ENCODE results near the gene PRR22. TPM values are rescaled to one million over a fixed set of nuclear protein-coding genes. Genes with fewer than 3 reads are reported as not detected.

PRR22 gene
- total RNA-seq, 1 experiment from 2014 or later: not detected

GRCh38 chr19:5827342-5827890, 42.9 kb upstream of the PRR22 start:
- no peak overlapping the region for H3K4me3 ChIP-seq (ENCODE audit: low read length)
- H3K9me3 ChIP-seq (ENCODE audit: low read length): no peaks in the 10 kb centered on the region
- H3K9me2 ChIP-seq (replicated peaks; ENCODE audit: insufficient read depth, low read length): no peaks in the 10 kb centered on the region
- H2AFZ ChIP-seq (ENCODE audit: low read length): no peak overlapping the region
- no peaks in the 10 kb centered on the region for H4K20me1 ChIP-seq (ENCODE audit: insufficient read depth, low read depth, low read length)
- no peaks in the 10 kb centered on the region for H3K27me3 ChIP-seq (ENCODE audit: low read length)
- no peak overlapping the region for H3K4me2 ChIP-seq (ENCODE audit: low read depth, low read length, poor library complexity, severe bottlenecking)
- H3K36me3 ChIP-seq (ENCODE audit: insufficient read depth, low read length): no peaks in the 10 kb centered on the region
- H3K27ac ChIP-seq (ENCODE audit: low read length): no peak overlapping the region
- no peak for DNase-seq
- no peaks in the 10 kb centered on the region for H3K4me1 ChIP-seq (ENCODE audit: low read length)
- no peaks in the 10 kb centered on the region for H3K79me2 ChIP-seq (ENCODE audit: low read length)
- H3K9ac ChIP-seq (ENCODE audit: low read length): no peak overlapping the region

DNA sequence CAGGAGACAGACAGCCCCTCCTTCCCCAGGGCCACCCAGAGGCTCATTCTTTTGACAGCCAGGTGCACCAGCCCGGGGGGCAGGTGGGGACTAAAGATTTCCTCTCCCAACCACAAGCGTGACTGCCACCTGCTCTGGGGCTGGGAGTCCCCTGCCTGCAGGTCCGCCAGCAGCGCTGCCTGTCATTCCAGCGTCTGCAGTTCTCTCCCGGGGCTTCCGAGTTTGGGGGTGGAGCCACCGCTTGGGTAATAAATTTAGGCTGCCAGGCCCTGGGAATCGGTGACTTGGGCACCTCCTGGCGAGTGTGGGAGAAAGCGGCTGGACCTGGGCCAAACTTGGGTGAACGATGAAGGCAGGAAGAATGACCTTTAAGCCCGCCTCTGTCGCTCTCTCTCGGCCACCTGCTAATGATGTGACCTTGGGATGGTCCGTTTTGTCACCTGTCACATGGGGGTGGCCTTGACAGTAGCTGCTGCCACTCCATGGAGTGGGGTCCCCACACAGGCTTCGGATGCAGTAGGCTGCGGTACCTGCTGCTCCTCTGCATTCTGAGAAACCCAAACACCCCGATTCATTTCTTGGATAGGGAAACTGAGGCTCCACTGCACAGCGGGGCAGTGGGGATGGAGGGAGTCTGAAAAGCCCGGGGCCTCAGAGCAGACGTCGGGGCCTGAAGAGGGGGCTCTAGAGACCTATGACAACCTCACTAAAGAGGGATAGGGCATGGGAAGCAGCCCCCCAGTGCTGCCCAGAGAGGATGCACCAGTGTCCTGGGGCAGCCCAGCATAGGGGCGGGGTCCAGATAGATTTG, 42.2 kb upstream of the PRR22 start:
- H3K27ac ChIP-seq (ENCODE audit: low read length): no peak overlapping the region
- H2AFZ ChIP-seq (ENCODE audit: low read length): no peak overlapping the region
- H3K36me3 ChIP-seq (ENCODE audit: insufficient read depth, low read length): no peaks in the 10 kb centered on the region
- no peak overlapping the region for H3K4me2 ChIP-seq (ENCODE audit: low read depth, low read length, poor library complexity, severe bottlenecking)
- no peak for DNase-seq
- H4K20me1 ChIP-seq (ENCODE audit: insufficient read depth, low read depth, low read length): no peaks in the 10 kb centered on the region
- H3K4me1 ChIP-seq (ENCODE audit: low read length): peaks cover 6% of the 10 kb centered on the region
- no peaks in the 10 kb centered on the region for H3K9me2 ChIP-seq (replicated peaks; ENCODE audit: insufficient read depth, low read length)
- H3K9me3 ChIP-seq (ENCODE audit: low read length): no peaks in the 10 kb centered on the region
- H3K9ac ChIP-seq (ENCODE audit: low read length): no peak overlapping the region
- no peak overlapping the region for H3K4me3 ChIP-seq (ENCODE audit: low read length)
- H3K27me3 ChIP-seq (ENCODE audit: low read length): no peaks in the 10 kb centered on the region
- no peaks in the 10 kb centered on the region for H3K79me2 ChIP-seq (ENCODE audit: low read length)

DNA sequence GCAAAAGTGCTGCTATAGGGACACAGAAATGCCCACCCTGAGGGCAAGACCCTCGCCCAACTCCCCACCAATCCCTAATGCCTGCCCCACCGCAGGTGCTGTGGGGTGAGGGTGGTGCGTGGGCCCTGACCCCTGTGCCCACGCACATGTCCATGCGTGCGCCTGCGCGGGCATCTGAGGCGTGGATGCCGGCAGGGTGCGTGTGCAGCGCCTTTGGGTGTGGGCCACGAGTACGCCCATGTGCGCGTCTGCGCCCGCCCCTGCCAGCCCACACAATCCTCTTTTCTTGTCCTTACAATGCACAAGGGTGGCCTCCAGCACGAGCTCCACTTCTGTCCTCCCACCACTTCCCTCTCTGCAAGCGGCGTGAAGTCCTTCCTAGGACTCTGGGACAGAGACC, 40.6 kb upstream of the PRR22 start:
- Histone ChIP-seq H3K79me2 (ENCODE audit: low read length) (no peaks in the 10 kb centered on the region), H2AFZ (ENCODE audit: low read length) (no peak overlapping the region), H3K4me3 (ENCODE audit: low read length) (no peak overlapping the region), H3K4me2 (ENCODE audit: low read depth, low read length, poor library complexity, severe bottlenecking) (no peak overlapping the region), H3K27me3 (ENCODE audit: low read length) (no peaks in the 10 kb centered on the region), H4K20me1 (ENCODE audit: insufficient read depth, low read depth, low read length) (no peaks in the 10 kb centered on the region), H3K27ac (ENCODE audit: low read length) (no peak overlapping the region), H3K4me1 (ENCODE audit: low read length) (peaks cover 7% of the 10 kb centered on the region), H3K9ac (ENCODE audit: low read length) (no peak overlapping the region), H3K36me3 (ENCODE audit: insufficient read depth, low read length) (no peaks in the 10 kb centered on the region), H3K9me2 (replicated peaks; ENCODE audit: insufficient read depth, low read length) (no peaks in the 10 kb centered on the region), H3K9me3 (ENCODE audit: low read length) (no peaks in the 10 kb centered on the region)
- DNase-seq: no peak

DNA sequence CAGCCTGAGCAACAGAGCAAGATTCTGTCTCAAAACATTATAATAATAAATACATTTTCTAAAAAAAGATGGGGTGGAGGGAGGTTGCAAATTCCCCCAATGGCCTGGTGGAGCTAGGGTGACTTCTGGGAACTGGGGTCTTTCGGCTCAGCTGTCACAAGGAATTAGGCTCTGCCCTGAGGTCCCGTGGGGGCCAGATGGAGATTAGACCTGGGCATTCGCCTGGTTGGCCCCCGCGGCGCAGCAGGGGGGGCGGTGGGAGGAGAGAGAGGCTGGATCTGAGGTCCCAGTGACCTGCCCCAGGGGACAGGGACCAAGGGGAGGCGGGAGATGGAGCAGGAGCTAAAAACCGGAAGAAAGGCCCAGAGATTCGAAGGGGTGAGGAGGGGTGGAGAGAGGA, 40.2 kb upstream of the PRR22 start:
- Histone ChIP-seq H3K4me3 (ENCODE audit: low read length) (no peak overlapping the region), H3K27me3 (ENCODE audit: low read length) (no peaks in the 10 kb centered on the region), H3K36me3 (ENCODE audit: insufficient read depth, low read length) (no peaks in the 10 kb centered on the region), H3K27ac (ENCODE audit: low read length) (no peak overlapping the region), H3K4me1 (ENCODE audit: low read length) (peaks cover 7% of the 10 kb centered on the region), H3K4me2 (ENCODE audit: low read depth, low read length, poor library complexity, severe bottlenecking) (no peak overlapping the region), H2AFZ (ENCODE audit: low read length) (no peak overlapping the region), H3K9me2 (replicated peaks; ENCODE audit: insufficient read depth, low read length) (no peaks in the 10 kb centered on the region), H3K9me3 (ENCODE audit: low read length) (no peaks in the 10 kb centered on the region), H3K79me2 (ENCODE audit: low read length) (no peaks in the 10 kb centered on the region), H3K9ac (ENCODE audit: low read length) (no peak overlapping the region), H4K20me1 (ENCODE audit: insufficient read depth, low read depth, low read length) (no peaks in the 10 kb centered on the region)
- DNase-seq: no peak

DNA sequence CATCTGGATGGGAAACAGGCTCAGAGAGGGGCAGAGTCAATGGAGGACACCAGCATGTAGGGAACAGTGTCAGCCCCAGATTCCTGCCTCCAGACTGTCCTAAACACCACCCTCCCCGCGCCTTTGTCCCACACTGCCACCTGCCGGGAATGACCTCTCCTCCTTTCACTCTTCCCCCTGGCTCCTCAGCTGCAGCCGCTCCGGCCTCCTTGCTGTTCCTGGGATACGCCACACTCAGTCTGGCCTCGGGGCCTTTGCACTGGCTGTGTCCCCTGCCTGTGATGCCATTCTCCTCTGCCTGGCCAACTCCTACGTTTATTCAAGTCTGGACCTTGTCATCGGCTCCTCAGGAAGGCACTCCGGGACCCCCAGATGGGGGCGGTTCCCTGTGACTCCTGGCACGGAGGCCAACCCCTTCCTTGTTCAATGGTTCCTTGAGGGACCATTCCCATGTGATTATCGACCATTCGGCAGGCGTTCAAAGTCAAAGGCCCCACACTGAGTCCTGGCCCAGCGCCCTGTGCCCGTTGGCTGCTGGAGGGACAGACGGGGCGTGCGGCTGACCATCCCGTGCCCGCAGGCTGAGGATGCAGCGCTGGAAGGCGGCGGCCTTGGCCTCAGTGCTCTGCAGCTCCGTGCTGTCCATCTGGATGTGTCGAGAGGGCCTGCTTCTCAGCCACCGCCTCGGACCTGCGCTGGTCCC, 39.2 kb upstream of the PRR22 start:
- H3K9ac ChIP-seq (ENCODE audit: low read length): no peak overlapping the region
- H3K4me3 ChIP-seq (ENCODE audit: low read length): no peak overlapping the region
- no peaks in the 10 kb centered on the region for H4K20me1 ChIP-seq (ENCODE audit: insufficient read depth, low read depth, low read length)
- no peaks in the 10 kb centered on the region for H3K27me3 ChIP-seq (ENCODE audit: low read length)
- H3K4me1 ChIP-seq (ENCODE audit: low read length): peaks cover 7% of the 10 kb centered on the region
- no peak overlapping the region for H3K27ac ChIP-seq (ENCODE audit: low read length)
- no peak overlapping the region for H2AFZ ChIP-seq (ENCODE audit: low read length)
- no peak overlapping the region for H3K4me2 ChIP-seq (ENCODE audit: low read depth, low read length, poor library complexity, severe bottlenecking)
- H3K79me2 ChIP-seq (ENCODE audit: low read length): no peaks in the 10 kb centered on the region
- no peaks in the 10 kb centered on the region for H3K36me3 ChIP-seq (ENCODE audit: insufficient read depth, low read length)
- DNase-seq: no peak
- no peaks in the 10 kb centered on the region for H3K9me3 ChIP-seq (ENCODE audit: low read length)
- H3K9me2 ChIP-seq (replicated peaks; ENCODE audit: insufficient read depth, low read length): no peaks in the 10 kb centered on the region

GRCh38 chr19:5822181-5822844, 37.8 kb upstream of the PRR22 start:
- Histone ChIP-seq H3K4me2 (ENCODE audit: low read depth, low read length, poor library complexity, severe bottlenecking) (no peak overlapping the region), H3K27ac (ENCODE audit: low read length) (no peak overlapping the region), H4K20me1 (ENCODE audit: insufficient read depth, low read depth, low read length) (no peaks in the 10 kb centered on the region), H3K4me1 (ENCODE audit: low read length) (peaks cover 7% of the 10 kb centered on the region), H2AFZ (ENCODE audit: low read length) (no peak overlapping the region), H3K36me3 (ENCODE audit: insufficient read depth, low read length) (no peaks in the 10 kb centered on the region), H3K27me3 (ENCODE audit: low read length) (no peaks in the 10 kb centered on the region), H3K9ac (ENCODE audit: low read length) (no peak overlapping the region), H3K9me3 (ENCODE audit: low read length) (no peaks in the 10 kb centered on the region), H3K79me2 (ENCODE audit: low read length) (no peaks in the 10 kb centered on the region), H3K9me2 (replicated peaks; ENCODE audit: insufficient read depth, low read length) (no peaks in the 10 kb centered on the region), H3K4me3 (ENCODE audit: low read length) (no peak overlapping the region)
- DNase-seq: peak; percentile 56

- Histone ChIP-seq H3K79me2 (ENCODE audit: low read length) (no peaks in the 10 kb centered on the region), H3K9me3 (ENCODE audit: low read length) (no peaks in the 10 kb centered on the region), H3K4me3 (ENCODE audit: low read length) (no peak overlapping the region), H2AFZ (ENCODE audit: low read length) (no peak overlapping the region), H3K4me2 (ENCODE audit: low read depth, low read length, poor library complexity, severe bottlenecking) (no peak overlapping the region), H3K4me1 (ENCODE audit: low read length) (peaks cover 7% of the 10 kb centered on the region), H4K20me1 (ENCODE audit: insufficient read depth, low read depth, low read length) (no peaks in the 10 kb centered on the region), H3K9me2 (replicated peaks; ENCODE audit: insufficient read depth, low read length) (no peaks in the 10 kb centered on the region), H3K9ac (ENCODE audit: low read length) (no peak overlapping the region), H3K27me3 (ENCODE audit: low read length) (no peaks in the 10 kb centered on the region), H3K27ac (ENCODE audit: low read length) (no peak overlapping the region), H3K36me3 (ENCODE audit: insufficient read depth, low read length) (no peaks in the 10 kb centered on the region)
- DNase-seq: no peak
Measured at GRCh38 chr19:5821521-5822180, 37.1 kb upstream of the PRR22 start.

DNA sequence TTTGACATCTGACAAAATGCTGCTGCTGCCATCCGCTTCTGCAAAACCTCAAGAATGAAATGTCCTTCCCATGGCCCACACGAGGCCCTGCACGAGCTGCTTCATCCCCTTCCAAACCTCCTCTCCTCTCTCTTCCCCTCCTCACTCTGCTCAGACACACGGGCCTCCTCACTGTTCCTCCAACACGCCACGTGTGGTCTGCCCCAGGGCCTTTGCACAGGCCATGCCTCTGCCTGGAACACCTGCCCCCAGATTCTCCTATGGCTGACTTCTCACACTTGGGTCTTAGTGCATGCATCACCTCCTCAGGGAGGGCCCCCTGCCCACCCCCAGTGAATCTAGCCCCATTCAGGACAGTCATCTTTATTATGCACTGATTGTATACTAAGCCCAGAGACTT, 36.2 kb upstream of the PRR22 start:
- Histone ChIP-seq H3K79me2 (ENCODE audit: low read length) (no peaks in the 10 kb centered on the region), H3K36me3 (ENCODE audit: insufficient read depth, low read length) (no peaks in the 10 kb centered on the region), H3K4me1 (ENCODE audit: low read length) (peaks cover 7% of the 10 kb centered on the region), H3K4me3 (ENCODE audit: low read length) (no peak overlapping the region), H3K9ac (ENCODE audit: low read length) (no peak overlapping the region), H2AFZ (ENCODE audit: low read length) (no peak overlapping the region), H3K27ac (ENCODE audit: low read length) (no peak overlapping the region), H4K20me1 (ENCODE audit: insufficient read depth, low read depth, low read length) (no peaks in the 10 kb centered on the region), H3K9me3 (ENCODE audit: low read length) (no peaks in the 10 kb centered on the region), H3K9me2 (replicated peaks; ENCODE audit: insufficient read depth, low read length) (no peaks in the 10 kb centered on the region), H3K27me3 (ENCODE audit: low read length) (no peaks in the 10 kb centered on the region), H3K4me2 (ENCODE audit: low read depth, low read length, poor library complexity, severe bottlenecking) (no peak overlapping the region)
- DNase-seq: no peak

All from Karpas-422 (cell line).